GM12891 (cell line): ENCODE data around the gene USP44.

Experiments
- DNase-seq: peaks from one replicate; pipeline ENCODE4 v3.0.0; 2011; ENCODE audit warnings: low spot score; ENCODE audit not compliant: insufficient read length
- FAIRE-seq: peaks from 2 replicates; lab custom pipeline; 2011; peaks lifted over from hg19 to GRCh38; lab: Jason Lieb, UNC
- PAX5 ChIP-seq: IDR thresholded peaks from 2 replicates; pipeline ENCODE4 v1.6.1; 2011; ENCODE audit warnings: low read length, moderate library complexity, mild to moderate bottlenecking; ENCODE audit not compliant: insufficient read depth, severe bottlenecking
- POLR2A ChIP-seq: IDR thresholded peaks from 2 replicates; pipeline ENCODE4 v1.6.1; 2011; ENCODE audit warnings: low read depth, low read length, control low read depth
- POLR2AphosphoS5 ChIP-seq: IDR thresholded peaks from 2 replicates; pipeline ENCODE4 v1.6.1; 2011; ENCODE audit warnings: low read depth, low read length, control low read depth
- POU2F2 ChIP-seq: IDR thresholded peaks from 2 replicates; pipeline ENCODE4 v1.6.1; 2011; ENCODE audit warnings: low read depth, mild to moderate bottlenecking, control low read depth, low read length, moderate library complexity
- SPI1 ChIP-seq: IDR thresholded peaks from 2 replicates; pipeline ENCODE4 v1.6.1; 2011; ENCODE audit warnings: low read depth, low read length, control low read depth
- TAF1 ChIP-seq: IDR thresholded peaks from 2 replicates; pipeline ENCODE4 v1.6.1; 2011; ENCODE audit warnings: low read depth, low read length, control low read depth

Gene USP44

DNA sequence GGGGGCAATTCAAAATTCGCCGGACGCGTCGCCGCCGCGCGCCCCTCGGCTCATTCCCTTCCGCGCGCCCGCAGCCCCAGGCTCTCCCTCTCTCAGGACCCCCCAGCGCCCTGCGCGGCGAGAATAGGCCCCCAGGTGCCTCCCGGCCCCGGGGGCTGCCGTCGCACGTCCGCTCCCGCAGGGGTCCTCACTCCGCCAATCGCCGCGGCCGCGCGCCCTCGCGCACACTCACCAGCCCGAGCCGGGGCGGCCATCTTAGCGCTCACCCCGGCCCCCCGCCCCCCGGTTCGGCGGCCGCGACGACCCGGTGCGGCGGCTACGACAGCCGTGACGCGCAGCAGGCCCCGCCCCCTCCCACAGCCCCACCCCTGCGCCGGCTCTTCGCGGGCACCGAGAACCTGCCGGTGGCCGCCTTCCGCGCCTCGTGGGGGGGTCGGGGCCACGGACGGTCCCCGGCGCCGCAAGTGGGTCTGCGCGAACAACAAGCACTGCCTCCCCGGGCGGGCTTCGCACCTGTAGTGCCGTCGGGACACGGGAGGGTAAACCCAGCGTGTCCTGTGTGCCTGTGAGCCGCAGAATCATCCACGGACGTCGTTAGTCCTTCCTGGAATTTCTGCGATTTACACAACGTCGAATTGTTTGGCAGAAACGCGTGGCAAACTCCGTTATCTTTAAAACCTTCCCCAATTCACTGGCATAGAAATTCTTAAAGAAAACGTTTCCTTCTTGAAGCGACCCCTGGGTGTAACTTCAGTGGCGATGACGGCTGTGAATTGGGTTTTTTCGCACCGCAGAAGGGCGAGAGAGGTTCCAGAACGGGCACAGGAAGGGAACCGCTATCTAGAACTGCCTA lies 2.5 kb downstream of the USP44 start:
- DNase-seq (peak; percentile 59), FAIRE-seq (peak; percentile 78)

DNA sequence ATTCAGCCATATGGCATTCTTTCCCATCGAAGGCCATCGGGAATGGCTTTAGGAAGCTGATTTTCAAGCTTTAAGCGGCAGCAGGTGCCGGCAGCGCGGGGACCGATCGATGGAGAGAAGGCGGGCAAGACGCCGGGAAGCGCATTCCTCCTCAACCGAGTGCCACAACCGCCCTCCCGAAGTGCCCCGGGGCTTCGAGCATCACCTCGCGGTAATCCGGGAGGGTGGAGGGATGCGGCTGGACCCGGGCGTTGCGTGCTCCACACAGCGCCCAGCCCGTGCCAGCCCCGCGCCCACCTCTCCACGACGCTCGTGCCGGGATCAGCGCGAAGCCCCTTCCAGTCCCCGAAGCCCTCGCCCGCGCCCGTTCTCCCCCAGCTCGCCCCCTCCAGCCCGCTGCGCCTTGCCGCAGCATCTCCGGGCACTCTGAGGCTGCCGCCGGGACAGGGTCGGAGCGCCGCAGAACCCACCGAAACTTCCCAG lies 3.2 kb downstream of the USP44 start:
- FAIRE-seq (no peak), DNase-seq (peak; percentile 20)
- TF ChIP-seq POU2F2 (no peak), SPI1 (no peak), PAX5 (no peak), POLR2AphosphoS5 (no peak), POLR2A (no peak)

More for the DNA sequence above, 2.5 kb downstream of the USP44 start:
- no peak for TF ChIP-seq POLR2A
- no peak for TF ChIP-seq TAF1
- TF ChIP-seq POU2F2, result no peak
- TF ChIP-seq SPI1, result no peak
- no peak for TF ChIP-seq PAX5
- TF ChIP-seq POLR2AphosphoS5, result no peak

- FAIRE-seq (no peak), DNase-seq (no peak)
- TF ChIP-seq PAX5 (no peak), POLR2A (no peak), SPI1 (no peak), TAF1 (no peak), POU2F2 (no peak), POLR2AphosphoS5 (no peak)
Measured at GRCh38 chr12:95547522-95548055, 3.7 kb downstream of the USP44 start.

DNA sequence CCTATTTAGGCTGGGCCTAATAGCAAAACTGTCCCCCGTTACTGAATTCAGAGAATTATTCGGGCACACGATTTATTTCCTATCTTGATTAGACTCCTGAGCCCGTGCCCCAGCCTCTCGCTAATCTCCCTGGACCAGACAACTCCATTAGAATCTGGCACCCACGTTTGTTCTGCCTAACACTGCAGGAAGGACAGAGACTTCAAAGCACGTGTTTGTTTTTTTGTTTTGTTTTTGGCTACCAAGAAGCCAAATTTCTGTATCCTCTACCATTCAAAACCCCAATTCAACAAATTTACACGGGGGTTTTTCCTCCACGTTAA lies 4.8 kb downstream of the USP44 start:
- DNase-seq (no peak), FAIRE-seq (no peak)
- TF ChIP-seq POLR2AphosphoS5 (no peak), POU2F2 (no peak), PAX5 (no peak), TAF1 (no peak), SPI1 (no peak), POLR2A (no peak)

- TF ChIP-seq POLR2AphosphoS5 (no peak), POU2F2 (no peak), TAF1 (no peak), PAX5 (no peak), SPI1 (no peak), POLR2A (no peak)
- FAIRE-seq (no peak), DNase-seq (no peak)
Measured at GRCh38 chr12:95545731-95546490, 5.4 kb downstream of the USP44 start.

- DNase-seq (no peak), FAIRE-seq (no peak)
- TF ChIP-seq TAF1 (no peak), POU2F2 (no peak), SPI1 (no peak), POLR2A (no peak), PAX5 (no peak), POLR2AphosphoS5 (no peak)
Measured at GRCh38 chr12:95545303-95545702, 6.0 kb downstream of the USP44 start.

DNA sequence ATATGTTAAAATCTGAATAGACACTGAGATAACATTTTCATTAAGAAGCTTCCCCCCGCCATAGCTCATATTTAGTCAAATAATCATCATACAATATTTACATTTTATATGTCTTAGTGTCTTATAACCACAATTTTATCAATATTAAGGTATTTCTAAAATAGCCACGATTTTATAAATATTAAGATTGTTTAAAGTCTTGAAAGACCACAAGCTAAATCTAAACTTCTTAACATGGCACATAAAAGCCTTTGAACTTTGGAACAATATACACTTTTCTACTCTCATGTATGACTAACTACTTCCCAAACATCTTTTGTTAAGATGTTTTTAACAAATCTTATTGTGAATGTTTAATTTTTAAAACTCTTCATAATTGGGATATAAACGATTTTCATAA lies 6.5 kb downstream of the USP44 start:
- DNase-seq (no peak), FAIRE-seq (no peak)
- no peak for TF ChIP-seq POLR2AphosphoS5
- TF ChIP-seq POLR2A, result no peak
- TF ChIP-seq POU2F2, result no peak
- no peak for TF ChIP-seq SPI1
- no peak for TF ChIP-seq TAF1
- no peak for TF ChIP-seq PAX5

- DNase-seq, result no peak
- no peak for FAIRE-seq
- TF ChIP-seq TAF1 (no peak), POU2F2 (no peak), PAX5 (no peak), SPI1 (no peak), POLR2A (no peak), POLR2AphosphoS5 (no peak)
Measured at GRCh38 chr12:95543305-95543704, 8.0 kb downstream of the USP44 start.
